HEK293 (cell line): Measurements from ENCODE around the gene SYNCRIP.

ENCODE experiments used
- CTCF ChIA-PET: fragments of 350-600 bp; formaldehyde crosslinking; extraction: SDS; loops from one replicate; lab custom pipeline; 2021; ENCODE audit warnings: antibody characterized with exemption; lab: Yijun Ruan, JAX
- POLR2A ChIA-PET: fragments of 300-600 bp; formaldehyde crosslinking; extraction: SDS; loops from one replicate; lab custom pipeline; 2020; ENCODE audit warnings: antibody characterized with exemption, inconsistent platforms; lab: Yijun Ruan, JAX
- H3K27ac ChIP-seq: fragments of 200-500 bp; sonication (Bioruptor generic); 2 replicates; pipeline ENCODE4 v1.5.1; 2014; ENCODE audit warnings: low read depth, low read length, control low read depth, inconsistent platforms; ENCODE audit errors: extremely low read depth
- H3K36me3 ChIP-seq, 2 experiments: fragments of 200-500 bp in 1 of 2; sonication (Bioruptor generic) in 1 of 2; 1 replicate in 1 of 2; 2 replicates in 1 of 2; pipeline ENCODE4 v1.5.1; 2014 to 2017; ENCODE audit warnings: inconsistent platforms in 2 of 2, low read length in 2 of 2; ENCODE audit not compliant: control insufficient read depth in 2 of 2, insufficient read depth in 1 of 2
- H3K4me1 ChIP-seq: fragments of 200-500 bp; sonication (Bioruptor generic); 2 replicates; pipeline ENCODE4 v1.5.1; 2014; ENCODE audit warnings: mild to moderate bottlenecking, low read length, inconsistent platforms; ENCODE audit not compliant: control insufficient read depth, insufficient read depth
- H3K4me3 ChIP-seq: 2 replicates; pipeline ENCODE4 v1.5.1; 2011; ENCODE audit warnings: low read depth, mild to moderate bottlenecking, control low read depth, low read length, moderate library complexity
- H3K9me3 ChIP-seq: fragments of 200-500 bp; sonication (Bioruptor generic); 2 replicates; pipeline ENCODE4 v1.5.1; 2014; ENCODE audit warnings: low read depth, low read length, inconsistent platforms; ENCODE audit not compliant: control insufficient read depth, insufficient read depth
- GLIS1 ChIP-seq: fragments of 450-650 bp; formaldehyde crosslinking; IDR thresholded peaks from 2 replicates; pipeline ENCODE4 v1.5.1; 2016; ENCODE audit warnings: missing biosample characterization, missing genetic modification characterization
- IKZF3 ChIP-seq: fragments of 450-650 bp; IDR thresholded peaks from 2 replicates; pipeline ENCODE4 v1.5.0; 2018; ENCODE audit warnings: missing biosample characterization, mild to moderate bottlenecking, missing genetic modification characterization, moderate library complexity
- KLF10 ChIP-seq: fragments of 450-650 bp; IDR thresholded peaks from 2 replicates; pipeline ENCODE4 v1.5.1; 2018; ENCODE audit warnings: missing biosample characterization, mild to moderate bottlenecking, missing genetic modification characterization
- KLF16 ChIP-seq: fragments of 450-650 bp; formaldehyde crosslinking; IDR thresholded peaks from 2 replicates; pipeline ENCODE4 v1.5.1; 2017; ENCODE audit warnings: missing biosample characterization, missing genetic modification characterization
- KLF7 ChIP-seq: fragments of 450-650 bp; formaldehyde crosslinking; IDR thresholded peaks from 2 replicates; pipeline ENCODE4 v1.5.1; 2016; ENCODE audit warnings: missing biosample characterization, missing genetic modification characterization, borderline replicate concordance
- OVOL3 ChIP-seq: fragments of 450-650 bp; formaldehyde crosslinking; IDR thresholded peaks from 2 replicates; pipeline ENCODE4 v1.5.1; 2016; ENCODE audit warnings: missing biosample characterization, missing genetic modification characterization
- ZNF555 ChIP-seq: fragments of 450-650 bp; formaldehyde crosslinking; conservative IDR thresholded peaks from 2 replicates; pipeline ENCODE4 v1.5.1; 2017; ENCODE audit warnings: missing biosample characterization, mild to moderate bottlenecking, missing genetic modification characterization, inconsistent platforms
- ZNF610 ChIP-seq: fragments of 450-650 bp; formaldehyde crosslinking; IDR thresholded peaks from 2 replicates; pipeline ENCODE4 v1.5.1; 2016; ENCODE audit warnings: missing biosample characterization, missing genetic modification characterization, borderline replicate concordance
- ZNF654 ChIP-seq: fragments of 450-650 bp; formaldehyde crosslinking; IDR thresholded peaks from 2 replicates; pipeline ENCODE4 v1.5.1; 2016; ENCODE audit warnings: low read depth, missing biosample characterization, missing genetic modification characterization
- ZNF677 ChIP-seq: fragments of 450-650 bp; IDR thresholded peaks from 2 replicates; pipeline ENCODE4 v1.5.0; 2018; ENCODE audit warnings: missing biosample characterization, mild to moderate bottlenecking, missing genetic modification characterization, moderate library complexity
- TF ChIP-seq, protein P1 (sequence below): fragments of 450-650 bp; formaldehyde crosslinking; optimal IDR thresholded peaks from 2 replicates; pipeline ENCODE3; 2016; ENCODE audit warnings: missing biosample characterization, mild to moderate bottlenecking, missing genetic modification characterization
- TF ChIP-seq, protein P2 (sequence below): fragments of 450-650 bp; IDR thresholded peaks from 2 replicates; pipeline ENCODE4 v1.5.1; 2018; ENCODE audit warnings: missing biosample characterization, missing genetic modification characterization
- TF ChIP-seq, protein P3 (sequence below): fragments of 450-650 bp; formaldehyde crosslinking; IDR thresholded peaks from 2 replicates; pipeline ENCODE4 v1.5.1; 2016; ENCODE audit warnings: missing biosample characterization, missing genetic modification characterization
- TF ChIP-seq, protein P4 (sequence below): fragments of 450-650 bp; formaldehyde crosslinking; IDR thresholded peaks from 2 replicates; pipeline ENCODE4 v1.5.1; 2017; ENCODE audit warnings: missing biosample characterization, missing genetic modification characterization
- TF ChIP-seq, protein P5 (sequence below): fragments of 450-650 bp; IDR thresholded peaks from 2 replicates; pipeline ENCODE4 v1.5.1; 2018; ENCODE audit warnings: missing biosample characterization, mild to moderate bottlenecking, missing genetic modification characterization
- TF ChIP-seq, protein P6 (sequence below): fragments of 450-650 bp; formaldehyde crosslinking; IDR thresholded peaks from 2 replicates; pipeline ENCODE4 v1.5.1; 2016; ENCODE audit warnings: missing biosample characterization, missing genetic modification characterization
- TF ChIP-seq, protein P7 (sequence below): fragments of 450-650 bp; formaldehyde crosslinking; IDR thresholded peaks from 2 replicates; pipeline ENCODE4 v1.5.1; 2016; ENCODE audit warnings: missing biosample characterization, missing genetic modification characterization
- TF ChIP-seq, protein P8 (sequence below): fragments of 450-650 bp; formaldehyde crosslinking; IDR thresholded peaks from 2 replicates; pipeline ENCODE4 v1.5.1; 2016; ENCODE audit warnings: missing biosample characterization, missing genetic modification characterization, low read depth

SYNCRIP gene

DNA sequence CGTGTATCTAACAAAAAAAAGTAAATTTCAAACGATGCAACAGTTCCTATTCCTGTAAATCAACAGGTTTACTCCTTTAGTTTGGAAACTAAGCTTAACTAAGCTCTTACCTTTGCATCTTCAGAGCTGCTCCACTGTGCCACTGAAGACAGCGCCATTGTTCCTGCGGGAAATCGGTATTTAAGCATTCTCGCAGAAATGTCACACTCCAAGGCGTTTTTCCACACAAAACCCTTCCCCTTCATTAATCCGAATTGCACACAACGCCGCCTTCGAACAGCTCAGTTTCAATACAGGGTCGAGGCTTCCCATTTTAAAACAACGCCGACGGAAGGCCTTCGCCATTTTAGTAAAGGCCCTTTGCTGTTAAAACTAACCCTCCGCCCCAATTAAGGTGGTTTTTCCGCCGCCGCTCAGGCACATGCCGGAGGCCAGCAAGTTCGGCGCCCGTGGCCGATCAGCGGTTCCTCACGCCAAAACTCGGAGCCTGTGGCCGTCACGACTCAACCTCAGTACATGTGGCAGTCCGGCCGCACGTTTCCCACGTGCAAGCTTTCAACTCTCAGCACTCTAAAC, 35.4 kb upstream of the SYNCRIP start (continued):
- TF ChIP-seq, protein P1, sequence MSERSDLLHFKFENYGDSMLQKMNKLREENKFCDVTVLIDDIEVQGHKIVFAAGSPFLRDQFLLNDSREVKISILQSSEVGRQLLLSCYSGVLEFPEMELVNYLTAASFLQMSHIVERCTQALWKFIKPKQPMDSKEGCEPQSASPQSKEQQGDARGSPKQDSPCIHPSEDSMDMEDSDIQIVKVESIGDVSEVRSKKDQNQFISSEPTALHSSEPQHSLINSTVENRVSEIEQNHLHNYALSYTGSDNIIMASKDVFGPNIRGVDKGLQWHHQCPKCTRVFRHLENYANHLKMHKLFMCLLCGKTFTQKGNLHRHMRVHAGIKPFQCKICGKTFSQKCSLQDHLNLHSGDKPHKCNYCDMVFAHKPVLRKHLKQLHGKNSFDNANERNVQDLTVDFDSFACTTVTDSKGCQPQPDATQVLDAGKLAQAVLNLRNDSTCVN (tag by site-specific recombination): no peak
- TF ChIP-seq GLIS1 (tag by site-specific recombination) (no peak), KLF16 (tag by site-specific recombination) (peak; percentile 76; the same call in 1 of the 2 replicates), KLF7 (tag by site-specific recombination) (no peak), ZNF555 (tag by site-specific recombination) (no peak), ZNF610 (tag by site-specific recombination) (no peak)
- TF ChIP-seq, protein P2, sequence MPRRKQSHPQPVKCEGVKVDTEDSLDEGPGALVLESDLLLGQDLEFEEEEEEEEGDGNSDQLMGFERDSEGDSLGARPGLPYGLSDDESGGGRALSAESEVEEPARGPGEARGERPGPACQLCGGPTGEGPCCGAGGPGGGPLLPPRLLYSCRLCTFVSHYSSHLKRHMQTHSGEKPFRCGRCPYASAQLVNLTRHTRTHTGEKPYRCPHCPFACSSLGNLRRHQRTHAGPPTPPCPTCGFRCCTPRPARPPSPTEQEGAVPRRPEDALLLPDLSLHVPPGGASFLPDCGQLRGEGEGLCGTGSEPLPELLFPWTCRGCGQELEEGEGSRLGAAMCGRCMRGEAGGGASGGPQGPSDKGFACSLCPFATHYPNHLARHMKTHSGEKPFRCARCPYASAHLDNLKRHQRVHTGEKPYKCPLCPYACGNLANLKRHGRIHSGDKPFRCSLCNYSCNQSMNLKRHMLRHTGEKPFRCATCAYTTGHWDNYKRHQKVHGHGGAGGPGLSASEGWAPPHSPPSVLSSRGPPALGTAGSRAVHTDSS (tag by site-specific recombination): no peak

DNA sequence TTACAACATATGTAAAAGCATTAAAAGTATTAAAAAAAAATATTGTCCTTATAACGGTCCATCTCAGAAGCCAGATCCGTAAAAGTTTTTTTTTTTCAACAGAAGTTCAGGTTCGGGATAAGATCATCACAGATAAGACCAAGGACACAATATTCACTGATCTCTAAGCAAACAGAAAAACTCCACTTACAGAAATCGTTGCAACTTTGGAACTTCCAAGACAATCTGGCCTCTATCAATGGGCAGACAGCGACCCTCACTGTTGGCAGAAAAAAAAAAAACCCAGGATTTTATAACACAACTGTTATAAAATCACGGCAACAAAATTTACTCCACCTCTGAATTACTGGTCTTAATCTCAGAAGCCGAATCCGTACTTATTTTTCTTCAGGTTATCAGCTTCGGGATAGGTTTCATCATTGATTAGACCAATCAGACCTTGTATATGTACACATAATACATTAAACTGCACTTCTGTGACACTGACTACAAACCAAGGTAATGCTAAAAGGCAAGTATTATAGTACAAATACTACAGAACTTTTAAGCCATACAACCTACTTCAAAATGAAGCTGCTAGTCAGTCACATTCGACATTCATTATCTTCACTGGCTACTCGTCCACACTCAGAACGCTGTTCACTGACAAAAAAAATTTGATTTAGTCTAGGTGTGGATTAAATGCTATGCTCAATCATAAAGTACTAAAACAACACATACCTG, 34.7 kb upstream of the SYNCRIP start:
- Histone ChIP-seq H3K4me3 (peak overlapping the region; percentile 85), H3K27ac (no peak overlapping the region), H3K4me1 (0 out of 2 replicates have a peak, but pooled peaks cover 7% of the 10 kb centered on the region), H3K36me3 (peaks cover 0 to 35% of the 10 kb centered on the region in 2 experiments; a peak in 2 of 3 replicates), H3K9me3 (no peaks in the 10 kb centered on the region)
- CTCF ChIA-PET: interaction anchor here (0.6 to 2.9 kb wide), 20 partner anchors 7 to 1254 kb away, joined by 3 to 13 read pairs (median 4); partner anchors contain the start of gene SYNCRIP
- POLR2A ChIA-PET: interaction anchor here (0.8 to 5.8 kb wide), 39 partner anchors 7 to 914 kb away, joined by 3 to 510 read pairs (median 7); partner anchors contain the start of genes NT5E, SNX14 and SYNCRIP
- TF ChIP-seq KLF10 (tag by site-specific recombination) (peak; percentile 19; the same call in 1 of the 2 replicates), ZNF654 (peak; percentile 65), IKZF3 (no peak), OVOL3 (tag by site-specific recombination) (no peak), ZNF677 (tag by site-specific recombination) (no peak), KLF7 (tag by site-specific recombination) (no peak)
- TF ChIP-seq, protein P3, sequence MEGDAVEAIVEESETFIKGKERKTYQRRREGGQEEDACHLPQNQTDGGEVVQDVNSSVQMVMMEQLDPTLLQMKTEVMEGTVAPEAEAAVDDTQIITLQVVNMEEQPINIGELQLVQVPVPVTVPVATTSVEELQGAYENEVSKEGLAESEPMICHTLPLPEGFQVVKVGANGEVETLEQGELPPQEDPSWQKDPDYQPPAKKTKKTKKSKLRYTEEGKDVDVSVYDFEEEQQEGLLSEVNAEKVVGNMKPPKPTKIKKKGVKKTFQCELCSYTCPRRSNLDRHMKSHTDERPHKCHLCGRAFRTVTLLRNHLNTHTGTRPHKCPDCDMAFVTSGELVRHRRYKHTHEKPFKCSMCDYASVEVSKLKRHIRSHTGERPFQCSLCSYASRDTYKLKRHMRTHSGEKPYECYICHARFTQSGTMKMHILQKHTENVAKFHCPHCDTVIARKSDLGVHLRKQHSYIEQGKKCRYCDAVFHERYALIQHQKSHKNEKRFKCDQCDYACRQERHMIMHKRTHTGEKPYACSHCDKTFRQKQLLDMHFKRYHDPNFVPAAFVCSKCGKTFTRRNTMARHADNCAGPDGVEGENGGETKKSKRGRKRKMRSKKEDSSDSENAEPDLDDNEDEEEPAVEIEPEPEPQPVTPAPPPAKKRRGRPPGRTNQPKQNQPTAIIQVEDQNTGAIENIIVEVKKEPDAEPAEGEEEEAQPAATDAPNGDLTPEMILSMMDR (tag by site-specific recombination): peak; percentile 61
- TF ChIP-seq, protein P4, sequence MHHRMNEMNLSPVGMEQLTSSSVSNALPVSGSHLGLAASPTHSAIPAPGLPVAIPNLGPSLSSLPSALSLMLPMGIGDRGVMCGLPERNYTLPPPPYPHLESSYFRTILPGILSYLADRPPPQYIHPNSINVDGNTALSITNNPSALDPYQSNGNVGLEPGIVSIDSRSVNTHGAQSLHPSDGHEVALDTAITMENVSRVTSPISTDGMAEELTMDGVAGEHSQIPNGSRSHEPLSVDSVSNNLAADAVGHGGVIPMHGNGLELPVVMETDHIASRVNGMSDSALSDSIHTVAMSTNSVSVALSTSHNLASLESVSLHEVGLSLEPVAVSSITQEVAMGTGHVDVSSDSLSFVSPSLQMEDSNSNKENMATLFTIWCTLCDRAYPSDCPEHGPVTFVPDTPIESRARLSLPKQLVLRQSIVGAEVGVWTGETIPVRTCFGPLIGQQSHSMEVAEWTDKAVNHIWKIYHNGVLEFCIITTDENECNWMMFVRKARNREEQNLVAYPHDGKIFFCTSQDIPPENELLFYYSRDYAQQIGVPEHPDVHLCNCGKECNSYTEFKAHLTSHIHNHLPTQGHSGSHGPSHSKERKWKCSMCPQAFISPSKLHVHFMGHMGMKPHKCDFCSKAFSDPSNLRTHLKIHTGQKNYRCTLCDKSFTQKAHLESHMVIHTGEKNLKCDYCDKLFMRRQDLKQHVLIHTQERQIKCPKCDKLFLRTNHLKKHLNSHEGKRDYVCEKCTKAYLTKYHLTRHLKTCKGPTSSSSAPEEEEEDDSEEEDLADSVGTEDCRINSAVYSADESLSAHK (tag by site-specific recombination): no peak
- TF ChIP-seq, protein P5, sequence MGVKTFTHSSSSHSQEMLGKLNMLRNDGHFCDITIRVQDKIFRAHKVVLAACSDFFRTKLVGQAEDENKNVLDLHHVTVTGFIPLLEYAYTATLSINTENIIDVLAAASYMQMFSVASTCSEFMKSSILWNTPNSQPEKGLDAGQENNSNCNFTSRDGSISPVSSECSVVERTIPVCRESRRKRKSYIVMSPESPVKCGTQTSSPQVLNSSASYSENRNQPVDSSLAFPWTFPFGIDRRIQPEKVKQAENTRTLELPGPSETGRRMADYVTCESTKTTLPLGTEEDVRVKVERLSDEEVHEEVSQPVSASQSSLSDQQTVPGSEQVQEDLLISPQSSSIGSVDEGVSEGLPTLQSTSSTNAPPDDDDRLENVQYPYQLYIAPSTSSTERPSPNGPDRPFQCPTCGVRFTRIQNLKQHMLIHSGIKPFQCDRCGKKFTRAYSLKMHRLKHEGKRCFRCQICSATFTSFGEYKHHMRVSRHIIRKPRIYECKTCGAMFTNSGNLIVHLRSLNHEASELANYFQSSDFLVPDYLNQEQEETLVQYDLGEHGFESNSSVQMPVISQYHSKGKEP (tag by site-specific recombination): peak; percentile 60; the same call in 1 of the 2 replicates
- TF ChIP-seq, protein P6, sequence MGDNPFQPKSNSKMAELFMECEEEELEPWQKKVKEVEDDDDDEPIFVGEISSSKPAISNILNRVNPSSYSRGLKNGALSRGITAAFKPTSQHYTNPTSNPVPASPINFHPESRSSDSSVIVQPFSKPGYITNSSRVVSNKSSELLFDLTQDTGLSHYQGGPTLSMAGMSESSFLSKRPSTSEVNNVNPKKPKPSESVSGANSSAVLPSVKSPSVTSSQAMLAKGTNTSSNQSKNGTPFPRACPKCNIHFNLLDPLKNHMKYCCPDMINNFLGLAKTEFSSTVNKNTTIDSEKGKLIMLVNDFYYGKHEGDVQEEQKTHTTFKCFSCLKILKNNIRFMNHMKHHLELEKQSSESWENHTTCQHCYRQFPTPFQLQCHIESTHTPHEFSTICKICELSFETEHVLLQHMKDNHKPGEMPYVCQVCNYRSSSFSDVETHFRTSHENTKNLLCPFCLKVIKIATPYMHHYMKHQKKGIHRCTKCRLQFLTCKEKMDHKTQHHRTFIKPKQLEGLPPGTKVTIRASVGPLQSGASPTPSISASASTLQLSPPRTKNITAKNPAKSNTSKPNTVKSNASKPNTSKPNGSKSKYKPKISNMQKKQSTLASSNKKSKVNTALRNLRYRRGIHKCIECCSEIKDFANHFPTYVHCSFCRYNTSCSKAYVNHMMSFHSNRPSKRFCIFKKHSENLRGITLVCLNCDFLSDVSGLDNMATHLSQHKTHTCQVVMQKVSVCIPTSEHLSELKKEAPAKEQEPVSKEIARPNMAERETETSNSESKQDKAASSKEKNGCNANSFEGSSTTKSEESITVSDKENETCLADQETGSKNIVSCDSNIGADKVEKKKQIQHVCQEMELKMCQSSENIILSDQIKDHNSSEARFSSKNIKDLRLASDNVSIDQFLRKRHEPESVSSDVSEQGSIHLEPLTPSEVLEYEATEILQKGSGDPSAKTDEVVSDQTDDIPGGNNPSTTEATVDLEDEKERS (tag by site-specific recombination): no peak
- TF ChIP-seq, protein P7, sequence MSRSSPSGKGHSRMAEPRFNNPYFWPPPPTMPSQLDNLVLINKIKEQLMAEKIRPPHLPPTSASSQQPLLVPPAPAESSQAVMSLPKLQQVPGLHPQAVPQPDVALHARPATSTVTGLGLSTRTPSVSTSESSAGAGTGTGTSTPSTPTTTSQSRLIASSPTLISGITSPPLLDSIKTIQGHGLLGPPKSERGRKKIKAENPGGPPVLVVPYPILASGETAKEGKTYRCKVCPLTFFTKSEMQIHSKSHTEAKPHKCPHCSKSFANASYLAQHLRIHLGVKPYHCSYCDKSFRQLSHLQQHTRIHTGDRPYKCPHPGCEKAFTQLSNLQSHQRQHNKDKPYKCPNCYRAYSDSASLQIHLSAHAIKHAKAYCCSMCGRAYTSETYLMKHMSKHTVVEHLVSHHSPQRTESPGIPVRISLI (tag by site-specific recombination): 0 out of 2 replicates have a peak, but pooled peaks have one; percentile 19
- TF ChIP-seq, protein P8, sequence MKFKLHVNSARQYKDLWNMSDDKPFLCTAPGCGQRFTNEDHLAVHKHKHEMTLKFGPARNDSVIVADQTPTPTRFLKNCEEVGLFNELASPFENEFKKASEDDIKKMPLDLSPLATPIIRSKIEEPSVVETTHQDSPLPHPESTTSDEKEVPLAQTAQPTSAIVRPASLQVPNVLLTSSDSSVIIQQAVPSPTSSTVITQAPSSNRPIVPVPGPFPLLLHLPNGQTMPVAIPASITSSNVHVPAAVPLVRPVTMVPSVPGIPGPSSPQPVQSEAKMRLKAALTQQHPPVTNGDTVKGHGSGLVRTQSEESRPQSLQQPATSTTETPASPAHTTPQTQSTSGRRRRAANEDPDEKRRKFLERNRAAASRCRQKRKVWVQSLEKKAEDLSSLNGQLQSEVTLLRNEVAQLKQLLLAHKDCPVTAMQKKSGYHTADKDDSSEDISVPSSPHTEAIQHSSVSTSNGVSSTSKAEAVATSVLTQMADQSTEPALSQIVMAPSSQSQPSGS (tag by site-specific recombination): no peak
